Astrocyte (in vitro differentiated cells and primary cell): ENCODE results near the gene KLHL28. TPM values are rescaled to one million over a fixed set of nuclear protein-coding genes. Genes with fewer than 3 reads are reported as not detected.

Source experiments
- DNase-seq: peaks from one replicate; pipeline ENCODE4 v3.0.0-alpha.2; 2010; ENCODE audit warnings: low read depth
- FAIRE-seq: peaks from 2 replicates; lab custom pipeline; 2011; peaks lifted over from hg19 to GRCh38; lab: Jason Lieb, UNC
- H2AFZ ChIP-seq: 2 replicates; pipeline ENCODE4 v1.6.0; 2012; ENCODE audit warnings: low read depth, low read length, inconsistent platforms
- H3K27ac ChIP-seq: 2 replicates; pipeline ENCODE4 v1.5.1; 2011; ENCODE audit warnings: low read depth, low read length, inconsistent platforms
- H3K27me3 ChIP-seq: 2 replicates; pipeline ENCODE4 v1.6.0; 2011; ENCODE audit warnings: low read length, inconsistent platforms; ENCODE audit not compliant: insufficient read depth
- H3K36me3 ChIP-seq: 2 replicates; pipeline ENCODE4 v1.5.1; 2011; ENCODE audit warnings: low read length, inconsistent platforms; ENCODE audit not compliant: insufficient read depth
- H3K4me1 ChIP-seq: 2 replicates; pipeline ENCODE4 v1.5.1; 2011; ENCODE audit warnings: low read length, inconsistent platforms; ENCODE audit not compliant: insufficient read depth
- H3K4me2 ChIP-seq: 2 replicates; pipeline ENCODE4 v1.6.0; 2012; ENCODE audit warnings: low read length, inconsistent platforms
- H3K4me3 ChIP-seq: 2 replicates; pipeline ENCODE4 v1.5.1; 2011; ENCODE audit warnings: low read depth, mild to moderate bottlenecking, low read length, inconsistent platforms; ENCODE audit not compliant: insufficient read depth
- H3K79me2 ChIP-seq: 2 replicates; pipeline ENCODE4 v1.6.0; 2012; ENCODE audit warnings: mild to moderate bottlenecking, low read length, inconsistent platforms; ENCODE audit not compliant: insufficient read depth
- H3K9ac ChIP-seq: 2 replicates; pipeline ENCODE4 v1.6.0; 2012; ENCODE audit warnings: mild to moderate bottlenecking, low read length, inconsistent platforms
- H3K9me3 ChIP-seq: 2 replicates; pipeline ENCODE4 v1.5.1; 2012; ENCODE audit warnings: low read depth, mild to moderate bottlenecking, low read length, inconsistent platforms; ENCODE audit not compliant: insufficient read depth
- H4K20me1 ChIP-seq: 2 replicates; pipeline ENCODE4 v1.6.0; 2012; ENCODE audit warnings: low read length, inconsistent platforms; ENCODE audit not compliant: insufficient read depth
- H3K27ac Mint-ChIP-seq: one replicate; pipeline ENCODE4 v1.8.0; 2021; ENCODE audit warnings: mild to moderate bottlenecking, mixed read lengths; ENCODE audit not compliant: unreplicated experiment
- H3K27me3 Mint-ChIP-seq: one replicate; pipeline ENCODE4 v1.8.0; 2021; ENCODE audit warnings: low read depth, mixed read lengths; ENCODE audit not compliant: unreplicated experiment
- H3K36me3 Mint-ChIP-seq: one replicate; pipeline ENCODE4 v1.8.0; 2021; ENCODE audit warnings: low read depth, mixed read lengths; ENCODE audit not compliant: unreplicated experiment
- H3K4me1 Mint-ChIP-seq: one replicate; pipeline ENCODE4 v1.8.0; 2021; ENCODE audit warnings: low read depth, mixed read lengths; ENCODE audit not compliant: unreplicated experiment
- H3K4me3 Mint-ChIP-seq: one replicate; pipeline ENCODE4 v1.8.0; 2021; ENCODE audit warnings: mild to moderate bottlenecking, moderate library complexity, mixed read lengths; ENCODE audit not compliant: unreplicated experiment
- H3K9me3 Mint-ChIP-seq: one replicate; pipeline ENCODE4 v1.8.0; 2021; ENCODE audit warnings: mild to moderate bottlenecking, mixed read lengths; ENCODE audit not compliant: unreplicated experiment
- CTCF ChIP-seq: IDR thresholded peaks from 2 replicates; pipeline ENCODE4 v1.5.1; 2011; ENCODE audit warnings: low read depth, mild to moderate bottlenecking, inconsistent platforms, low read length, moderate library complexity; ENCODE audit not compliant: insufficient read depth
- EZH2 ChIP-seq: IDR thresholded peaks from 2 replicates; pipeline ENCODE4 v1.6.1; 2012; ENCODE audit warnings: mild to moderate bottlenecking, low read length, inconsistent platforms; ENCODE audit not compliant: insufficient read depth
- total RNA-seq: library from RNA; stranded (reverse); gene quantifications from 2 replicates; pipeline ENCODE4 v1.2.1, GENCODE V29; 2021

KLHL28 gene
- total RNA-seq, 1 donor from 2014 or later, result 21.2 TPM

GRCh38 chr14:44897041-44897844 is 64.5 kb downstream of the KLHL28 start:
- no peaks in the 10 kb centered on the region for H3K27me3 ChIP-seq
- Mint-ChIP-seq H3K4me3 (peak overlapping the region; percentile 88), H3K4me1 (peaks cover 12% of the 10 kb centered on the region), H3K36me3 (no peaks in the 10 kb centered on the region), H3K27me3 (no peaks in the 10 kb centered on the region), H3K9me3 (peaks cover 3% of the 10 kb centered on the region), H3K27ac (peak overlapping the region; percentile 98)
- FAIRE-seq (no peak), DNase-seq (peak; percentile 93)
- peak overlapping the region; percentile 89 for H3K9ac ChIP-seq
- peak overlapping the region; percentile 89 for H3K27ac ChIP-seq
- H3K9me3 ChIP-seq, result no peaks in the 10 kb centered on the region
- peak overlapping the region; percentile 85 for H3K4me3 ChIP-seq
- peaks cover 14% of the 10 kb centered on the region for H3K79me2 ChIP-seq
- H4K20me1 ChIP-seq, result no peaks in the 10 kb centered on the region
- no peaks in the 10 kb centered on the region for H3K36me3 ChIP-seq
- H2AFZ ChIP-seq, result peak overlapping the region; percentile 65
- peak overlapping the region; percentile 88 for H3K4me2 ChIP-seq
- TF ChIP-seq CTCF, result no peak
- TF ChIP-seq EZH2, result no peak
- H3K4me1 ChIP-seq, result peaks cover 10% of the 10 kb centered on the region

GRCh38 chr14:44896275-44897040 is 65.3 kb downstream of the KLHL28 start:
- H4K20me1 ChIP-seq, result no peaks in the 10 kb centered on the region
- H3K4me1 Mint-ChIP-seq, result peaks cover 12% of the 10 kb centered on the region
- H3K27ac ChIP-seq, result peak overlapping the region; percentile 89
- no peak for TF ChIP-seq EZH2
- TF ChIP-seq CTCF, result no peak
- no peaks in the 10 kb centered on the region for H3K36me3 ChIP-seq
- H3K4me3 ChIP-seq, result no peak overlapping the region
- peak overlapping the region; percentile 88 for H3K4me3 Mint-ChIP-seq
- H3K79me2 ChIP-seq, result peaks cover 14% of the 10 kb centered on the region
- peak overlapping the region; percentile 43 for H3K4me2 ChIP-seq
- H3K4me1 ChIP-seq, result peaks cover 10% of the 10 kb centered on the region
- H2AFZ ChIP-seq, result peak overlapping the region; percentile 2
- peak overlapping the region; percentile 50 for H3K9ac ChIP-seq
- peaks cover 6% of the 10 kb centered on the region for H3K9me3 Mint-ChIP-seq
- H3K36me3 Mint-ChIP-seq, result no peaks in the 10 kb centered on the region
- H3K27me3 Mint-ChIP-seq, result no peaks in the 10 kb centered on the region
- no peaks in the 10 kb centered on the region for H3K27me3 ChIP-seq
- DNase-seq (no peak), FAIRE-seq (peak; percentile 87)
- peak overlapping the region; percentile 98 for H3K27ac Mint-ChIP-seq
- no peaks in the 10 kb centered on the region for H3K9me3 ChIP-seq
